ENCODE measurements around the gene SDHB. TPM values are rescaled to one million over a fixed set of nuclear protein-coding genes. Genes with fewer than 3 reads are reported as not detected.

SDHB gene
- 114 TPM for polyA plus RNA-seq (2013, experiment 1 of 2)
- 122 TPM for polyA plus RNA-seq (2013, experiment 2 of 2)

- H3K23ac ChIP-seq (ENCODE audit: low read length): peak within 1 kb of the TSS; percentile 66
- H3K4me2 ChIP-seq (ENCODE audit: low read length): peak within 1 kb of the TSS; percentile 99
- no peak within 1 kb of the TSS for H4K5ac ChIP-seq (ENCODE audit: low read length)
- no peak within 1 kb of the TSS for H3K18ac ChIP-seq (ENCODE audit: low read length)
- no peaks in the 10 kb centered on the region for H3K36me3 ChIP-seq (ENCODE audit: control insufficient read depth, insufficient read depth, low read length)
- H4K8ac ChIP-seq (ENCODE audit: low read depth, low read length): no peak within 1 kb of the TSS
- DNase-seq: peak; percentile 99
- H3K79me1 ChIP-seq (ENCODE audit: low read length): peaks cover 9% of the 10 kb centered on the region
- H2BK120ac ChIP-seq (ENCODE audit: low read depth, low read length): no peak within 1 kb of the TSS
- peak within 1 kb of the TSS; percentile 87 for H3K9ac ChIP-seq (ENCODE audit: low read length)
- H3K4ac ChIP-seq (ENCODE audit: low read depth, low read length): no peak within 1 kb of the TSS
- no peak within 1 kb of the TSS for H2BK5ac ChIP-seq (ENCODE audit: low read length)
- peak within 1 kb of the TSS; percentile 94 for H2AK5ac ChIP-seq (ENCODE audit: low read length)
- peak within 1 kb of the TSS; percentile 96 for H3K4me3 ChIP-seq (ENCODE audit: low read length)
- whole genome bisulfite sequencing (ENCODE audit: extremely low coverage, insufficient coverage, low lambda C conversion rate): no CpG with 5 or more reads among the region's 44 CpGs
- peaks cover 3% of the 10 kb centered on the region for H3K4me1 ChIP-seq (ENCODE audit: control insufficient read depth, low read depth, low read length)
- peaks cover 21% of the 10 kb centered on the region for H3K79me2 ChIP-seq (ENCODE audit: control insufficient read depth, insufficient read depth, low read length)
- H2BK15ac ChIP-seq (replicated peaks; ENCODE audit: low read depth): no peak within 1 kb of the TSS
- peak within 1 kb of the TSS; percentile 68 for H3K27ac ChIP-seq (ENCODE audit: low read depth, low read length)
- H3K27me3 ChIP-seq (ENCODE audit: insufficient read depth, low read length, poor library complexity): no peaks in the 10 kb centered on the region
- H3K56ac ChIP-seq (ENCODE audit: low read length): peak within 1 kb of the TSS; percentile 99
Observed at GRCh38 chr1:17053685-17054410, at the start of gene SDHB. Gene SDHB (minus strand): TSS chr1:17054032. CDS start chr1:17054019, 13 bp downstream.

- no peaks in the 10 kb centered on the region for H3K4me1 ChIP-seq (ENCODE audit: control insufficient read depth, low read depth, low read length)
- WGBS (ENCODE audit: extremely low coverage, insufficient coverage, low lambda C conversion rate): no CpG with 5 or more reads among the region's 2 CpGs
- H3K23ac ChIP-seq (ENCODE audit: low read length): no peak overlapping the region
Observed at GRCh38 chr1:17102232-17102631, 48.4 kb upstream of the SDHB start.

GRCh38 chr1:17101261-17101660 lies 47.4 kb upstream of the SDHB start:
- Histone ChIP-seq H3K27me3 (ENCODE audit: insufficient read depth, low read length, poor library complexity) (no peaks in the 10 kb centered on the region), H2AK5ac (ENCODE audit: low read length) (no peak overlapping the region), H3K23ac (ENCODE audit: low read length) (no peak overlapping the region), H3K4me1 (ENCODE audit: control insufficient read depth, low read depth, low read length) (no peaks in the 10 kb centered on the region), H3K4me3 (ENCODE audit: low read length) (no peak overlapping the region), H2BK5ac (ENCODE audit: low read length) (no peak overlapping the region), H3K4ac (ENCODE audit: low read depth, low read length) (no peak overlapping the region), H3K56ac (ENCODE audit: low read length) (no peak overlapping the region), H3K79me1 (ENCODE audit: low read length) (no peaks in the 10 kb centered on the region), H2BK120ac (ENCODE audit: low read depth, low read length) (no peak overlapping the region), H3K18ac (ENCODE audit: low read length) (no peak overlapping the region), H4K5ac (ENCODE audit: low read length) (no peak overlapping the region), H3K9ac (ENCODE audit: low read length) (no peak overlapping the region), H3K36me3 (ENCODE audit: control insufficient read depth, insufficient read depth, low read length) (no peaks in the 10 kb centered on the region), H4K8ac (ENCODE audit: low read depth, low read length) (no peak overlapping the region), H3K79me2 (ENCODE audit: control insufficient read depth, insufficient read depth, low read length) (no peaks in the 10 kb centered on the region), H3K4me2 (ENCODE audit: low read length) (no peak overlapping the region), H2BK15ac (replicated peaks; ENCODE audit: low read depth) (no peak overlapping the region), H3K27ac (ENCODE audit: low read depth, low read length) (no peak overlapping the region)
- DNase-seq: no peak
- no CpG with 5 or more reads among the region's 4 CpGs for WGBS (ENCODE audit: extremely low coverage, insufficient coverage, low lambda C conversion rate)

More at GRCh38 chr1:17102232-17102631, 48.4 kb upstream of the SDHB start:
- H3K27ac ChIP-seq (ENCODE audit: low read depth, low read length): no peak overlapping the region
- no peaks in the 10 kb centered on the region for H3K36me3 ChIP-seq (ENCODE audit: control insufficient read depth, insufficient read depth, low read length)
- H2BK120ac ChIP-seq (ENCODE audit: low read depth, low read length): no peak overlapping the region
- DNase-seq: no peak
- H3K27me3 ChIP-seq (ENCODE audit: insufficient read depth, low read length, poor library complexity): no peaks in the 10 kb centered on the region
- no peak overlapping the region for H2BK15ac ChIP-seq (replicated peaks; ENCODE audit: low read depth)
- H3K4ac ChIP-seq (ENCODE audit: low read depth, low read length): no peak overlapping the region
- no peak overlapping the region for H3K4me3 ChIP-seq (ENCODE audit: low read length)
- no peak overlapping the region for H2BK5ac ChIP-seq (ENCODE audit: low read length)
- H3K9ac ChIP-seq (ENCODE audit: low read length): no peak overlapping the region
- no peak overlapping the region for H4K5ac ChIP-seq (ENCODE audit: low read length)
- H3K79me2 ChIP-seq (ENCODE audit: control insufficient read depth, insufficient read depth, low read length): no peaks in the 10 kb centered on the region
- no peaks in the 10 kb centered on the region for H3K79me1 ChIP-seq (ENCODE audit: low read length)
- H2AK5ac ChIP-seq (ENCODE audit: low read length): no peak overlapping the region
- no peak overlapping the region for H3K18ac ChIP-seq (ENCODE audit: low read length)
- H3K4me2 ChIP-seq (ENCODE audit: low read length): no peak overlapping the region
- H3K56ac ChIP-seq (ENCODE audit: low read length): no peak overlapping the region
- no peak overlapping the region for H4K8ac ChIP-seq (ENCODE audit: low read depth, low read length)

- DNase-seq: no peak
- no peak overlapping the region for H2AK5ac ChIP-seq (ENCODE audit: low read length)
- no peak overlapping the region for H2BK15ac ChIP-seq (replicated peaks; ENCODE audit: low read depth)
- H3K36me3 ChIP-seq (ENCODE audit: control insufficient read depth, insufficient read depth, low read length): no peaks in the 10 kb centered on the region
- no peak overlapping the region for H4K5ac ChIP-seq (ENCODE audit: low read length)
- H3K23ac ChIP-seq (ENCODE audit: low read length): no peak overlapping the region
- no peaks in the 10 kb centered on the region for H3K4me1 ChIP-seq (ENCODE audit: control insufficient read depth, low read depth, low read length)
- H3K27me3 ChIP-seq (ENCODE audit: insufficient read depth, low read length, poor library complexity): no peaks in the 10 kb centered on the region
- no peak overlapping the region for H3K4ac ChIP-seq (ENCODE audit: low read depth, low read length)
- no peak overlapping the region for H3K4me2 ChIP-seq (ENCODE audit: low read length)
- no peak overlapping the region for H3K27ac ChIP-seq (ENCODE audit: low read depth, low read length)
- no peaks in the 10 kb centered on the region for H3K79me2 ChIP-seq (ENCODE audit: control insufficient read depth, insufficient read depth, low read length)
- H3K9ac ChIP-seq (ENCODE audit: low read length): no peak overlapping the region
- H3K56ac ChIP-seq (ENCODE audit: low read length): no peak overlapping the region
- no peaks in the 10 kb centered on the region for H3K79me1 ChIP-seq (ENCODE audit: low read length)
- no peak overlapping the region for H4K8ac ChIP-seq (ENCODE audit: low read depth, low read length)
- H3K18ac ChIP-seq (ENCODE audit: low read length): no peak overlapping the region
- H2BK120ac ChIP-seq (ENCODE audit: low read depth, low read length): no peak overlapping the region
- H2BK5ac ChIP-seq (ENCODE audit: low read length): no peak overlapping the region
- no CpG with 5 or more reads among the region's 10 CpGs for WGBS (ENCODE audit: extremely low coverage, insufficient coverage, low lambda C conversion rate)
- H3K4me3 ChIP-seq (ENCODE audit: low read length): no peak overlapping the region
Observed at GRCh38 chr1:17099616-17100340, 45.9 kb upstream of the SDHB start.

- H2BK5ac ChIP-seq (ENCODE audit: low read length): no peak overlapping the region
- no peaks in the 10 kb centered on the region for H3K27me3 ChIP-seq (ENCODE audit: insufficient read depth, low read length, poor library complexity)
- no peak overlapping the region for H3K23ac ChIP-seq (ENCODE audit: low read length)
- H2BK120ac ChIP-seq (ENCODE audit: low read depth, low read length): no peak overlapping the region
- no peak overlapping the region for H2AK5ac ChIP-seq (ENCODE audit: low read length)
- H4K5ac ChIP-seq (ENCODE audit: low read length): no peak overlapping the region
- H3K36me3 ChIP-seq (ENCODE audit: control insufficient read depth, insufficient read depth, low read length): no peaks in the 10 kb centered on the region
- WGBS (ENCODE audit: extremely low coverage, insufficient coverage, low lambda C conversion rate): no CpG with 5 or more reads among the region's 13 CpGs
- no peak overlapping the region for H3K56ac ChIP-seq (ENCODE audit: low read length)
- H3K18ac ChIP-seq (ENCODE audit: low read length): no peak overlapping the region
- no peak overlapping the region for H3K9ac ChIP-seq (ENCODE audit: low read length)
- H2BK15ac ChIP-seq (replicated peaks; ENCODE audit: low read depth): no peak overlapping the region
- no peak overlapping the region for H4K8ac ChIP-seq (ENCODE audit: low read depth, low read length)
- no peak overlapping the region for H3K4me2 ChIP-seq (ENCODE audit: low read length)
- no peak overlapping the region for H3K4me3 ChIP-seq (ENCODE audit: low read length)
- H3K27ac ChIP-seq (ENCODE audit: low read depth, low read length): no peak overlapping the region
- no peak overlapping the region for H3K4ac ChIP-seq (ENCODE audit: low read depth, low read length)
- no peaks in the 10 kb centered on the region for H3K79me1 ChIP-seq (ENCODE audit: low read length)
- DNase-seq: no peak
- no peaks in the 10 kb centered on the region for H3K79me2 ChIP-seq (ENCODE audit: control insufficient read depth, insufficient read depth, low read length)
- H3K4me1 ChIP-seq (ENCODE audit: control insufficient read depth, low read depth, low read length): no peaks in the 10 kb centered on the region
Observed at GRCh38 chr1:17098446-17099317, 44.9 kb upstream of the SDHB start.

Data from mesendoderm (in vitro differentiated cells).